GM23338 (cell line): ENCODE results near the gene KLF11. TPM values are rescaled to one million over a fixed set of nuclear protein-coding genes. Genes with fewer than 3 reads are reported as not detected.

Experiments
- polyA plus RNA-seq: library from polyadenylated mRNA; unstranded; fragments of >200 nt; fragmentation: Nextera tagmentation; extraction: Ambion mirVana; gene quantifications from 2 replicates; pipeline ENCODE4 v1.2.1, GENCODE V29; 2016
- small RNA-seq: library from RNA; depleted of rRNA; stranded (forward); fragments of <200 nt; gene quantifications from one replicate; pipeline ENCODE3, GENCODE V24; 2014; ENCODE audit warnings: low replicate concordance
- total RNA-seq: library from RNA; depleted of rRNA; stranded (reverse); fragments of >200 nt; shearing (Covaris generic); gene quantifications from 2 replicates; pipeline ENCODE4 v1.2.3, GENCODE V29; 2014; rRNA removed

KLF11 gene
- total and polyA plus RNA-seq, 2 experiments from 2014 or later: 1.4 to 5.6 TPM

Small RNA genes lying within 50 kb of the gene (small RNA-seq; reads per million reads assigned to genes)
- not detected for gene RF00568

Other genes starting within 250 kb of the KLF11 start
- 17.1 and 28.9 TPM in 2 replicates for gene TAF1B, start 200.1 kb upstream of the KLF11 start, total RNA-seq
- 22.2 and 24.6 TPM in 2 replicates for gene TAF1B, start 200.1 kb upstream of the KLF11 start, polyA plus RNA-seq
- 2.5 and 4.2 TPM in 2 replicates for gene GRHL1, start 91.9 kb upstream of the KLF11 start, total RNA-seq
- 2.8 and 2.9 TPM in 2 replicates for gene GRHL1, start 91.9 kb upstream of the KLF11 start, polyA plus RNA-seq
- gene CYS1, start 36.9 kb downstream of the KLF11 start, total RNA-seq: 0.04 and 0.31 TPM in 2 replicates
- 0.30 and 0.32 TPM in 2 replicates for gene CYS1, start 36.9 kb downstream of the KLF11 start, polyA plus RNA-seq
- 118 and 119 TPM in 2 replicates for gene RRM2, start 79.2 kb downstream of the KLF11 start, total RNA-seq
- gene RRM2, start 79.2 kb downstream of the KLF11 start, polyA plus RNA-seq: 84.3 and 108 TPM in 2 replicates